Testis (tissue), 3 donors: ENCODE data around the gene THEMIS2. TPM values are rescaled to one million over a fixed set of nuclear protein-coding genes. Genes with fewer than 3 reads are reported as not detected.

Experiments
- DNase-seq: peaks from one replicate; pipeline ENCODE4 v3.0.0-alpha.2; 2019
- H3K27ac ChIP-seq, 2 donors: fragments of 200-600 bp; sonication (generic); one replicate each; pipeline ENCODE4 v1.5.1; 2019
- H3K27me3 ChIP-seq: fragments of 200-600 bp; sonication (generic); one replicate; pipeline ENCODE4 v1.5.1; 2019
- H3K36me3 ChIP-seq: fragments of 200-600 bp; sonication (generic); one replicate; pipeline ENCODE4 v1.5.1; 2017; ENCODE audit warnings: low read depth; ENCODE audit errors: missing control alignments
- H3K4me1 ChIP-seq: fragments of 200-600 bp; sonication (generic); one replicate; pipeline ENCODE4 v1.5.1; 2019
- H3K4me3 ChIP-seq, 2 donors: fragments of 200-600 bp; sonication (generic); one replicate each; pipeline ENCODE4 v1.5.1; 2017 to 2019
- H3K9me3 ChIP-seq: fragments of 200-600 bp; sonication (generic); one replicate; pipeline ENCODE4 v1.5.1; 2017
- CTCF ChIP-seq, 3 experiments: fragments of 450-650 bp in 2 of 3; fragments of 200-600 bp in 1 of 3; sonication (generic) in 1 of 3; IDR thresholded peaks; one replicate each; pipeline ENCODE4 v1.5.1; 2016 to 2019; ENCODE audit warnings: antibody characterized with exemption in 3 of 3, mild to moderate bottlenecking in 2 of 3, moderate library complexity in 1 of 3
- POLR2A ChIP-seq: fragments of 450-650 bp; IDR thresholded peaks from one replicate; pipeline ENCODE4 v1.6.1; 2017; ENCODE audit warnings: antibody characterized with exemption, mild to moderate bottlenecking, moderate library complexity
- WGBS, 2 donors: methylation state at CpG; one replicate each; pipeline ENCODE4 v1.1.5; 2018; 5-methylcytosine and 5-hydroxymethylcytosine counted together
- intact Hi-C: fragments of 100-400 bp; cut with DNase I; formaldehyde crosslinking; loops from one replicate; pipeline ENCODE4 v1.15.1; 2023; ENCODE audit warnings: low total_unique reads
- polyA plus RNA-seq: library from polyadenylated mRNA; stranded (reverse); fragments of 350-450 nt; fragmentation: Illumina TruSeq; extraction: RNeasy Lipid Tissue Mini Kit (QIAGEN cat#74804); gene quantifications from one replicate; pipeline ENCODE4 v1.2.3, GENCODE V29; 2014; ENCODE audit warnings: low read depth, low replicate concordance; ENCODE audit not compliant: insufficient read depth
- total RNA-seq, 2 donors: library from RNA; depleted of rRNA; stranded (reverse); fragments of >200 nt; gene quantifications; one replicate each; pipeline ENCODE4 v1.2.3, GENCODE V29; 2016

The THEMIS2 gene
- total and polyA plus RNA-seq, 3 donors from 2014 or later, result 56.9 to 132 (median 103) TPM

GRCh38 chr1:27928216-27928954, 56.0 kb downstream of the THEMIS2 start:
- 69 to 71% methylated on average over 5 of the region's 5 CpGs for WGBS, 2 donors
- H3K27me3 ChIP-seq, result no peaks in the 10 kb centered on the region
- TF ChIP-seq CTCF (IDR thresholded peaks at IDR 0.05), result no peak
- no peak for TF ChIP-seq POLR2A
- no peaks in the 10 kb centered on the region for H3K9me3 ChIP-seq
- H3K36me3 ChIP-seq, result no peaks in the 10 kb centered on the region
- H3K4me3 ChIP-seq, result no peak overlapping the region
- DNase-seq, result no peak
- H3K27ac ChIP-seq, result no peak overlapping the region
- H3K4me1 ChIP-seq, result no peaks in the 10 kb centered on the region
- intact Hi-C loops, result no loop called here

GRCh38 chr1:27931184-27931583, 58.8 kb downstream of the THEMIS2 start:
- 89 to 92% methylated on average over 6 of the region's 6 CpGs for WGBS, 2 donors
- DNase-seq, result no peak
- Histone ChIP-seq H3K27me3 (no peaks in the 10 kb centered on the region), H3K9me3 (no peaks in the 10 kb centered on the region), H3K27ac (no peak overlapping the region), H3K4me3 (no peak overlapping the region), H3K36me3 (no peaks in the 10 kb centered on the region), H3K4me1 (peaks cover 3% of the 10 kb centered on the region)
- TF ChIP-seq POLR2A (no peak), CTCF (IDR thresholded peaks at IDR 0.05) (no peak)
- intact Hi-C loops, result no loop called here

GRCh38 chr1:27931759-27932158, 59.4 kb downstream of the THEMIS2 start:
- no peak overlapping the region for H3K27ac ChIP-seq
- no peak for TF ChIP-seq CTCF (IDR thresholded peaks at IDR 0.05)
- TF ChIP-seq POLR2A, result no peak
- intact Hi-C loops, result no loop called here
- WGBS, 2 donors, result 84 to 88% methylated on average over 4 of the region's 4 CpGs
- peaks cover 3% of the 10 kb centered on the region for H3K4me1 ChIP-seq
- H3K27me3 ChIP-seq, result no peaks in the 10 kb centered on the region
- no peaks in the 10 kb centered on the region for H3K9me3 ChIP-seq
- H3K4me3 ChIP-seq, result no peak overlapping the region
- no peaks in the 10 kb centered on the region for H3K36me3 ChIP-seq
- DNase-seq, result no peak

GRCh38 chr1:27934818-27935549, 62.6 kb downstream of the THEMIS2 start, which contains the start of gene SMPDL3B:
Gene SMPDL3B, plus strand, starts transcription at chr1:27935000. Its CDS starts 184 bp downstream, at chr1:27935184.
- Histone ChIP-seq H3K4me3 (no peak within 1 kb of the TSS), H3K4me1 (peaks cover 6% of the 10 kb centered on the region), H3K27ac (no peak within 1 kb of the TSS), H3K36me3 (no peaks in the 10 kb centered on the region), H3K9me3 (no peaks in the 10 kb centered on the region), H3K27me3 (no peaks in the 10 kb centered on the region)
- TF ChIP-seq POLR2A (no peak), CTCF (IDR thresholded peaks at IDR 0.05) (no peak)
- DNase-seq, result peak; percentile 18
- intact Hi-C loops, result no loop called here
- 25 to 29% methylated on average over 11 to 16 of the region's 16 CpGs for WGBS, 2 donors
